Endodermal cell (in vitro differentiated cells): Measurements from ENCODE around the gene EYA2. TPM values are rescaled to one million over a fixed set of nuclear protein-coding genes. Genes with fewer than 3 reads are reported as not detected.

ENCODE experiments used
- DNase-seq: peaks from one replicate; pipeline ENCODE4 v3.0.0-alpha.2; 2017
- H3K27ac ChIP-seq: 2 replicates; pipeline ENCODE4 v1.5.1; 2013; ENCODE audit warnings: mild to moderate bottlenecking, low read depth, low read length, moderate library complexity
- H3K27me3 ChIP-seq: 2 replicates; pipeline ENCODE4 v1.6.1; 2013; ENCODE audit warnings: mild to moderate bottlenecking, low read length, moderate library complexity; ENCODE audit not compliant: insufficient read depth, control insufficient read depth, poor library complexity, severe bottlenecking
- H3K36me3 ChIP-seq: 2 replicates; pipeline ENCODE4 v1.7.0; 2013; ENCODE audit warnings: mild to moderate bottlenecking, low read length, moderate library complexity; ENCODE audit not compliant: control insufficient read depth, insufficient read depth
- H3K4me1 ChIP-seq: one replicate; pipeline ENCODE4 v1.7.0; 2013; ENCODE audit warnings: low read length; ENCODE audit not compliant: control insufficient read depth, insufficient read depth
- H3K4me3 ChIP-seq: 2 replicates; pipeline ENCODE4 v1.5.1; 2013; ENCODE audit warnings: mild to moderate bottlenecking, low read length, moderate library complexity
- H3K9ac ChIP-seq: 2 replicates; pipeline ENCODE4 v1.6.1; 2013; ENCODE audit warnings: mild to moderate bottlenecking, low read length, moderate library complexity; ENCODE audit not compliant: poor library complexity, severe bottlenecking; ENCODE audit errors: extremely low read depth
- H3K9me3 ChIP-seq: 2 replicates; pipeline ENCODE4 v1.6.1; 2013; ENCODE audit warnings: mild to moderate bottlenecking, low read length, moderate library complexity; ENCODE audit not compliant: control insufficient read depth
- H3K27ac Mint-ChIP-seq: 2 replicates; pipeline ENCODE4 v1.8.0; 2020; ENCODE audit warnings: mixed read lengths
- H3K27me3 Mint-ChIP-seq: 2 replicates; pipeline ENCODE4 v1.8.0; 2021; ENCODE audit warnings: mild to moderate bottlenecking, mixed read lengths; ENCODE audit not compliant: insufficient read depth
- H3K36me3 Mint-ChIP-seq: 2 replicates; pipeline ENCODE4 v1.8.0; 2020; ENCODE audit warnings: low read depth, mixed read lengths
- H3K4me1 Mint-ChIP-seq: 2 replicates; pipeline ENCODE4 v1.8.0; 2020; ENCODE audit warnings: mixed read lengths
- H3K4me3 Mint-ChIP-seq: 2 replicates; pipeline ENCODE4 v1.8.0; 2020; ENCODE audit warnings: mild to moderate bottlenecking, moderate library complexity, mixed read lengths
- H3K9me3 Mint-ChIP-seq: 2 replicates; pipeline ENCODE4 v1.8.0; 2020; ENCODE audit warnings: mild to moderate bottlenecking, mixed read lengths
- CTCF ChIP-seq: fragments of 200-600 bp; sonication (generic); conservative IDR thresholded peaks from 2 replicates; pipeline ENCODE4 v1.5.0; 2021; ENCODE audit warnings: antibody characterized with exemption, mild to moderate bottlenecking
- WGBS, 2 experiments: methylation state at CpG; one replicate each; pipeline versions ENCODE4 v1.1.5 to v1.1.7; 2013; ENCODE audit warnings: missing lambda C conversion rate in 2 of 2, mixed read lengths in 1 of 2; ENCODE audit not compliant: insufficient coverage in 1 of 2, insufficient read length in 1 of 2; 5-methylcytosine and 5-hydroxymethylcytosine counted together
- total RNA-seq, 2 donors: library from RNA; stranded (reverse); fragmentation: NEBNext Ultra II Directional in 1 of 2; extraction: Animal tissue kit (Norgen Biotek cat#: 25700) in 1 of 2; gene quantifications; 2 replicates in 1 of 2; 3 replicates in 1 of 2; pipeline ENCODE4 v1.2.1, GENCODE V29; 2021

Gene EYA2
- total RNA-seq, 2 donors from 2014 or later, result 9.1 to 18.0 TPM

GRCh38 chr20:46897328-46897880 is 2.8 kb downstream of the EYA2 start:
- no peaks in the 10 kb centered on the region for H3K9me3 ChIP-seq
- H3K4me1 ChIP-seq, result peaks cover 19% of the 10 kb centered on the region
- H3K27ac ChIP-seq, result no peak overlapping the region
- H3K9ac ChIP-seq, result peak overlapping the region; percentile 5
- H3K4me3 ChIP-seq, result peak overlapping the region; percentile 90
- TF ChIP-seq CTCF, result no peak
- DNase-seq, result peak; percentile 42
- Mint-ChIP-seq H3K27ac (peak overlapping the region; percentile 31), H3K4me1 (peaks cover 59% of the 10 kb centered on the region), H3K9me3 (no peaks in the 10 kb centered on the region), H3K27me3 (peaks cover 40% of the 10 kb centered on the region), H3K4me3 (peak overlapping the region; percentile 16), H3K36me3 (peaks cover under 1% of the 10 kb centered on the region)
- H3K27me3 ChIP-seq, result peaks cover 13% of the 10 kb centered on the region
- peaks cover 3% of the 10 kb centered on the region for H3K36me3 ChIP-seq
- WGBS, 2 experiments, result 78 to 88% methylated on average over 16 of the region's 16 CpGs

GRCh38 chr20:46898423-46898822 is 3.8 kb downstream of the EYA2 start:
- no peak overlapping the region for H3K27ac ChIP-seq
- no peak overlapping the region for H3K9ac ChIP-seq
- Mint-ChIP-seq H3K27me3 (peaks cover 39% of the 10 kb centered on the region), H3K9me3 (no peaks in the 10 kb centered on the region), H3K36me3 (peaks cover 9% of the 10 kb centered on the region), H3K27ac (peak overlapping the region; percentile 31), H3K4me1 (peaks cover 62% of the 10 kb centered on the region), H3K4me3 (peak overlapping the region; percentile 16)
- 23 to 44% methylated on average over 7 of the region's 7 CpGs for WGBS, 2 experiments
- no peak for TF ChIP-seq CTCF
- H3K27me3 ChIP-seq, result peaks cover 13% of the 10 kb centered on the region
- peak overlapping the region; percentile 50 for H3K4me3 ChIP-seq
- no peaks in the 10 kb centered on the region for H3K9me3 ChIP-seq
- peaks cover 21% of the 10 kb centered on the region for H3K4me1 ChIP-seq
- H3K36me3 ChIP-seq, result peaks cover 8% of the 10 kb centered on the region
- DNase-seq, result peak; percentile 59

GRCh38 chr20:46899621-46900020 is 5.0 kb downstream of the EYA2 start:
- Histone ChIP-seq H3K27ac (no peak overlapping the region), H3K9ac (no peak overlapping the region), H3K4me1 (peaks cover 22% of the 10 kb centered on the region), H3K9me3 (no peaks in the 10 kb centered on the region), H3K36me3 (peaks cover 15% of the 10 kb centered on the region), H3K4me3 (peak overlapping the region; percentile 50), H3K27me3 (peaks cover 13% of the 10 kb centered on the region)
- no peak overlapping the region for H3K4me3 Mint-ChIP-seq
- no peak overlapping the region for H3K27ac Mint-ChIP-seq
- H3K27me3 Mint-ChIP-seq, result peaks cover 31% of the 10 kb centered on the region
- no peak for DNase-seq
- 79 to 92% methylated on average over 7 to 11 of the region's 11 CpGs for WGBS, 2 experiments
- no peaks in the 10 kb centered on the region for H3K9me3 Mint-ChIP-seq
- peaks cover 62% of the 10 kb centered on the region for H3K4me1 Mint-ChIP-seq
- peaks cover 9% of the 10 kb centered on the region for H3K36me3 Mint-ChIP-seq
- no peak for TF ChIP-seq CTCF
